ENCODE measurements around the gene ZBTB11. TPM values are rescaled to one million over a fixed set of nuclear protein-coding genes. Genes with fewer than 3 reads are reported as not detected.

Gene ZBTB11
- polyA plus RNA-seq, 1 of the 3 experiments (the other 2 are of a cell fraction), result 4.9 TPM

GRCh38 chr3:101667331-101667730 lies 9.6 kb downstream of the ZBTB11 start:
- no peak overlapping the region for H3K9ac ChIP-seq
- no peaks in the 10 kb centered on the region for H4K20me1 ChIP-seq (ENCODE audit: insufficient read depth)
- no peaks in the 10 kb centered on the region for H3K9me2 ChIP-seq
- 96% methylated on average over 6 of the region's 6 CpGs for WGBS (ENCODE audit: low lambda C conversion rate)
- POLR2A ChIA-PET, result no interaction called here
- no peak overlapping the region for H3K4me2 ChIP-seq
- DNase-seq, result no peak
- H3K4me1 ChIP-seq (ENCODE audit: control insufficient read depth in 1 of 2, insufficient read depth in 2 of 2, low read depth in 1 of 2, low read length in 1 of 2), result no peaks in the 10 kb centered on the region
- peaks cover 33% of the 10 kb centered on the region for H3K79me2 ChIP-seq (ENCODE audit: insufficient read depth)
- no peaks in the 10 kb centered on the region for H3K9me3 ChIP-seq
- H3K27ac ChIP-seq (ENCODE audit: low read depth in 2 of 2, low read length in 1 of 2), result no peak overlapping the region
- H2AFZ ChIP-seq (ENCODE audit: low read depth), result no peak overlapping the region
- TF ChIP-seq RAD21 (IDR thresholded peaks at IDR 0.05; ENCODE audit: low read length) (no peak), GABPA (IDR thresholded peaks at IDR 0.05; ENCODE audit: low read depth) (no peak), GATA2 (CRISPR knock-in tag; IDR thresholded peaks at IDR 0.05) (no peak), MXI1 (IDR thresholded peaks at IDR 0.05; ENCODE audit: low read depth, low read length) (no peak)
- TF ChIP-seq, protein P1, sequence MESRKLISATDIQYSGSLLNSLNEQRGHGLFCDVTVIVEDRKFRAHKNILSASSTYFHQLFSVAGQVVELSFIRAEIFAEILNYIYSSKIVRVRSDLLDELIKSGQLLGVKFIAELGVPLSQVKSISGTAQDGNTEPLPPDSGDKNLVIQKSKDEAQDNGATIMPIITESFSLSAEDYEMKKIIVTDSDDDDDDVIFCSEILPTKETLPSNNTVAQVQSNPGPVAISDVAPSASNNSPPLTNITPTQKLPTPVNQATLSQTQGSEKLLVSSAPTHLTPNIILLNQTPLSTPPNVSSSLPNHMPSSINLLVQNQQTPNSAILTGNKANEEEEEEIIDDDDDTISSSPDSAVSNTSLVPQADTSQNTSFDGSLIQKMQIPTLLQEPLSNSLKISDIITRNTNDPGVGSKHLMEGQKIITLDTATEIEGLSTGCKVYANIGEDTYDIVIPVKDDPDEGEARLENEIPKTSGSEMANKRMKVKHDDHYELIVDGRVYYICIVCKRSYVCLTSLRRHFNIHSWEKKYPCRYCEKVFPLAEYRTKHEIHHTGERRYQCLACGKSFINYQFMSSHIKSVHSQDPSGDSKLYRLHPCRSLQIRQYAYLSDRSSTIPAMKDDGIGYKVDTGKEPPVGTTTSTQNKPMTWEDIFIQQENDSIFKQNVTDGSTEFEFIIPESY (IDR thresholded peaks at IDR 0.05; ENCODE audit: borderline replicate concordance, low read depth), result no peak
- TF ChIP-seq, protein P2, sequence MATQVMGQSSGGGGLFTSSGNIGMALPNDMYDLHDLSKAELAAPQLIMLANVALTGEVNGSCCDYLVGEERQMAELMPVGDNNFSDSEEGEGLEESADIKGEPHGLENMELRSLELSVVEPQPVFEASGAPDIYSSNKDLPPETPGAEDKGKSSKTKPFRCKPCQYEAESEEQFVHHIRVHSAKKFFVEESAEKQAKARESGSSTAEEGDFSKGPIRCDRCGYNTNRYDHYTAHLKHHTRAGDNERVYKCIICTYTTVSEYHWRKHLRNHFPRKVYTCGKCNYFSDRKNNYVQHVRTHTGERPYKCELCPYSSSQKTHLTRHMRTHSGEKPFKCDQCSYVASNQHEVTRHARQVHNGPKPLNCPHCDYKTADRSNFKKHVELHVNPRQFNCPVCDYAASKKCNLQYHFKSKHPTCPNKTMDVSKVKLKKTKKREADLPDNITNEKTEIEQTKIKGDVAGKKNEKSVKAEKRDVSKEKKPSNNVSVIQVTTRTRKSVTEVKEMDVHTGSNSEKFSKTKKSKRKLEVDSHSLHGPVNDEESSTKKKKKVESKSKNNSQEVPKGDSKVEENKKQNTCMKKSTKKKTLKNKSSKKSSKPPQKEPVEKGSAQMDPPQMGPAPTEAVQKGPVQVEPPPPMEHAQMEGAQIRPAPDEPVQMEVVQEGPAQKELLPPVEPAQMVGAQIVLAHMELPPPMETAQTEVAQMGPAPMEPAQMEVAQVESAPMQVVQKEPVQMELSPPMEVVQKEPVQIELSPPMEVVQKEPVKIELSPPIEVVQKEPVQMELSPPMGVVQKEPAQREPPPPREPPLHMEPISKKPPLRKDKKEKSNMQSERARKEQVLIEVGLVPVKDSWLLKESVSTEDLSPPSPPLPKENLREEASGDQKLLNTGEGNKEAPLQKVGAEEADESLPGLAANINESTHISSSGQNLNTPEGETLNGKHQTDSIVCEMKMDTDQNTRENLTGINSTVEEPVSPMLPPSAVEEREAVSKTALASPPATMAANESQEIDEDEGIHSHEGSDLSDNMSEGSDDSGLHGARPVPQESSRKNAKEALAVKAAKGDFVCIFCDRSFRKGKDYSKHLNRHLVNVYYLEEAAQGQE (IDR thresholded peaks at IDR 0.05; ENCODE audit: low read depth, low read length), result no peak
- peaks cover 49 to 62% of the 10 kb centered on the region in 2 experiments for H3K36me3 ChIP-seq (replicated peaks in 1 of 2; ENCODE audit: control insufficient read depth in 1 of 2, insufficient read depth in 2 of 2, low read length in 1 of 2)
- no peaks in the 10 kb centered on the region for H3K27me3 ChIP-seq (ENCODE audit: insufficient read depth)
- CTCF ChIA-PET, result interaction anchor here (1.1 kb wide), 1 partner anchor 21 kb away, joined by 4 read pairs; no protein-coding TSS in a partner anchor
- peaks cover under 1% of the 10 kb centered on the region for H3F3A ChIP-seq (replicated peaks; ENCODE audit: insufficient read depth)
- no peak overlapping the region for H3K4me3 ChIP-seq (ENCODE audit: low read depth in 2 of 2, low read length in 1 of 2)

- ChIA-PET POLR2A (no interaction called here), CTCF (interaction anchor here (0.9 to 1.9 kb wide), 2 partner anchors 9 to 10 kb away, joined by 5 to 7 read pairs; no protein-coding TSS in a partner anchor)
- Histone ChIP-seq H3K4me3 (ENCODE audit: low read depth in 2 of 2, low read length in 1 of 2) (no peak overlapping the region), H3K9ac (no peak overlapping the region), H2AFZ (ENCODE audit: low read depth) (no peak overlapping the region), H3K27ac (ENCODE audit: low read depth in 2 of 2, low read length in 1 of 2) (no peak overlapping the region), H3K27me3 (ENCODE audit: insufficient read depth) (no peaks in the 10 kb centered on the region), H3K4me2 (no peak overlapping the region), H3K36me3 (replicated peaks in 1 of 2; ENCODE audit: control insufficient read depth in 1 of 2, insufficient read depth in 2 of 2, low read length in 1 of 2) (peaks cover 38 to 58% of the 10 kb centered on the region in 2 experiments), H3K9me2 (no peaks in the 10 kb centered on the region), H4K20me1 (ENCODE audit: insufficient read depth) (no peaks in the 10 kb centered on the region), H3K4me1 (ENCODE audit: control insufficient read depth in 1 of 2, insufficient read depth in 2 of 2, low read depth in 1 of 2, low read length in 1 of 2) (no peaks in the 10 kb centered on the region), H3K79me2 (ENCODE audit: insufficient read depth) (peaks cover 20% of the 10 kb centered on the region), H3F3A (replicated peaks; ENCODE audit: insufficient read depth) (no peaks in the 10 kb centered on the region), H3K9me3 (no peaks in the 10 kb centered on the region)
- TF ChIP-seq, protein P3, sequence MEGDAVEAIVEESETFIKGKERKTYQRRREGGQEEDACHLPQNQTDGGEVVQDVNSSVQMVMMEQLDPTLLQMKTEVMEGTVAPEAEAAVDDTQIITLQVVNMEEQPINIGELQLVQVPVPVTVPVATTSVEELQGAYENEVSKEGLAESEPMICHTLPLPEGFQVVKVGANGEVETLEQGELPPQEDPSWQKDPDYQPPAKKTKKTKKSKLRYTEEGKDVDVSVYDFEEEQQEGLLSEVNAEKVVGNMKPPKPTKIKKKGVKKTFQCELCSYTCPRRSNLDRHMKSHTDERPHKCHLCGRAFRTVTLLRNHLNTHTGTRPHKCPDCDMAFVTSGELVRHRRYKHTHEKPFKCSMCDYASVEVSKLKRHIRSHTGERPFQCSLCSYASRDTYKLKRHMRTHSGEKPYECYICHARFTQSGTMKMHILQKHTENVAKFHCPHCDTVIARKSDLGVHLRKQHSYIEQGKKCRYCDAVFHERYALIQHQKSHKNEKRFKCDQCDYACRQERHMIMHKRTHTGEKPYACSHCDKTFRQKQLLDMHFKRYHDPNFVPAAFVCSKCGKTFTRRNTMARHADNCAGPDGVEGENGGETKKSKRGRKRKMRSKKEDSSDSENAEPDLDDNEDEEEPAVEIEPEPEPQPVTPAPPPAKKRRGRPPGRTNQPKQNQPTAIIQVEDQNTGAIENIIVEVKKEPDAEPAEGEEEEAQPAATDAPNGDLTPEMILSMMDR (IDR thresholded peaks at IDR 0.05), result no peak
- TF ChIP-seq GATA2 (CRISPR knock-in tag; IDR thresholded peaks at IDR 0.05) (no peak), NFIC (IDR thresholded peaks at IDR 0.05; ENCODE audit: borderline replicate concordance) (no peak), USF1 (IDR thresholded peaks at IDR 0.05; ENCODE audit: borderline replicate concordance, low read depth) (no peak), RCOR1 (IDR thresholded peaks at IDR 0.05; ENCODE audit: low read length) (no peak), TCF12 (IDR thresholded peaks at IDR 0.05) (no peak)
- no peak for DNase-seq
These were observed 11.1 kb downstream of the ZBTB11 start for GRCh38 chr3:101665851-101666250.
